OCI-LY7 (cell line): ENCODE data around the gene UTS2. TPM values are rescaled to one million over a fixed set of nuclear protein-coding genes. Genes with fewer than 3 reads are reported as not detected.

Experiments
- BruUV-seq: library from RNA; stranded (reverse); fragments of 400-500 nt; replicated peaks from 2 replicates; lab custom pipeline; 2021; lab: Mats Ljungman, UMichigan
- CTCF ChIA-PET: fragments of 300-600 bp; sonication (Branson Sonifier 250); formaldehyde crosslinking; loops from one replicate; lab custom pipeline; 2022; ENCODE audit warnings: antibody characterized with exemption; ENCODE audit not compliant: unreplicated experiment; lab: Charles Lee
- POLR2A ChIA-PET: fragments of 300-600 bp; sonication (Branson Sonifier 250); formaldehyde crosslinking; loops from one replicate; lab custom pipeline; 2022; ENCODE audit warnings: antibody characterized with exemption; lab: Charles Lee
- DNase-seq: peaks from one replicate; pipeline ENCODE4 v3.0.0-alpha.2; 2015; ENCODE audit warnings: low spot score
- H2AFZ ChIP-seq: fragments of 200-600 bp; sonication (generic), shearing (Covaris generic); 2 replicates; pipeline ENCODE4 v1.6.1; 2014; ENCODE audit warnings: mild to moderate bottlenecking, antibody characterized with exemption, low read length, moderate library complexity
- H3K27ac ChIP-seq: fragments of 200-600 bp; sonication (generic); 2 replicates; pipeline ENCODE4 v1.5.1; 2014; ENCODE audit warnings: mixed run types, low read depth, mild to moderate bottlenecking, moderate library complexity, low read length, inconsistent platforms; ENCODE audit not compliant: poor library complexity, severe bottlenecking
- H3K36me3 ChIP-seq: fragments of 200-600 bp; sonication (generic); 2 replicates; pipeline ENCODE4 v1.6.1; 2014; ENCODE audit warnings: mild to moderate bottlenecking, antibody characterized with exemption, low read length, moderate library complexity, mixed read lengths; ENCODE audit not compliant: insufficient read depth
- H3K4me1 ChIP-seq: fragments of 200-600 bp; sonication (generic); 2 replicates; pipeline ENCODE4 v1.5.1; 2014; ENCODE audit warnings: mild to moderate bottlenecking, low read length; ENCODE audit not compliant: insufficient read depth, poor library complexity, severe bottlenecking
- H3K4me2 ChIP-seq: fragments of 200-600 bp; sonication (generic); 2 replicates; pipeline ENCODE4 v1.6.1; 2014; ENCODE audit warnings: mild to moderate bottlenecking, low read length
- H3K4me3 ChIP-seq: fragments of 200-600 bp; sonication (generic); 2 replicates; pipeline ENCODE4 v1.5.1; 2014; ENCODE audit warnings: mild to moderate bottlenecking, low read depth, low read length; ENCODE audit not compliant: poor library complexity, severe bottlenecking
- H3K79me2 ChIP-seq: fragments of 200-600 bp; sonication (generic); 2 replicates; pipeline ENCODE4 v1.6.1; 2016; ENCODE audit warnings: low read depth, mild to moderate bottlenecking, low read length, moderate library complexity, mixed read lengths; ENCODE audit not compliant: insufficient read depth
- H3K9me2 ChIP-seq: fragments of 200-600 bp; sonication (generic); 2 replicates; pipeline ENCODE4 v1.6.1; 2016; ENCODE audit warnings: mild to moderate bottlenecking, low read length, mixed read lengths; ENCODE audit not compliant: insufficient read depth
- H3K9me3 ChIP-seq: fragments of 200-600 bp; sonication (generic); 2 replicates; pipeline ENCODE4 v1.6.1; 2014; ENCODE audit warnings: mild to moderate bottlenecking, mixed run types, low read length, mixed read lengths
- H4K20me1 ChIP-seq: fragments of 200-600 bp; sonication (generic); 2 replicates; pipeline ENCODE4 v1.6.1; 2014; ENCODE audit warnings: mild to moderate bottlenecking, antibody characterized with exemption, low read length, moderate library complexity, mixed read lengths; ENCODE audit not compliant: insufficient read depth
- CTCF ChIP-seq: fragments of 200-600 bp; sonication (generic); conservative IDR thresholded peaks from 2 replicates; pipeline ENCODE4 v1.5.1; 2014; ENCODE audit warnings: mild to moderate bottlenecking, antibody characterized with exemption, low read length, moderate library complexity, mixed read lengths
- EZH2phosphoT487 ChIP-seq: fragments of 200-600 bp; sonication (generic); IDR thresholded peaks from 2 replicates; pipeline ENCODE4 v1.6.1; 2018; ENCODE audit warnings: low read depth, borderline replicate concordance, mild to moderate bottlenecking, mixed run types, antibody characterized with exemption, low read length, moderate library complexity, mixed read lengths
- intact Hi-C: fragments of 100-400 bp; cut with micrococcal nuclease; formaldehyde crosslinking; loops from one replicate; pipeline ENCODE4 v1.10.0; 2022; ENCODE audit not compliant: unreplicated experiment
- total RNA-seq, 2 experiments: library from RNA; depleted of rRNA in 1 of 2; stranded (reverse); fragments of >200 nt in 1 of 2; shearing (Covaris generic) in 1 of 2; gene quantifications; 2 replicates each; pipeline ENCODE4 v1.2.3, GENCODE V29; 2014 to 2022

The UTS2 gene
- total RNA-seq, 2 experiments from 2014 or later, result not detected

- peak; percentile 44 for DNase-seq
- no peak for TF ChIP-seq EZH2phosphoT487
- TF ChIP-seq CTCF, result peak; percentile 82
- no peak overlapping the region for H3K4me3 ChIP-seq
- no peaks in the 10 kb centered on the region for H3K79me2 ChIP-seq
- H3K9me3 ChIP-seq, result peaks cover 4% of the 10 kb centered on the region; the same call in 1 of the 2 replicates
- H3K4me1 ChIP-seq, result no peaks in the 10 kb centered on the region
- H3K9me2 ChIP-seq, result no peaks in the 10 kb centered on the region
- no peak overlapping the region for H3K27ac ChIP-seq
- H3K36me3 ChIP-seq, result no peaks in the 10 kb centered on the region
- ChIA-PET CTCF (interaction anchor here (0.7 kb wide), 1 partner anchor 19 kb away, joined by 3 read pairs; no protein-coding TSS in a partner anchor), POLR2A (no interaction called here)
- no TSS peak for BruUV-seq
- no peak overlapping the region for H3K4me2 ChIP-seq
- H4K20me1 ChIP-seq, result no peaks in the 10 kb centered on the region
- H2AFZ ChIP-seq, result no peak overlapping the region
- intact Hi-C loops, result loop anchor here (2.0 kb wide), 1 partner anchor 94 kb away; no protein-coding TSS in a partner anchor
These were observed 44.5 kb downstream of the UTS2 start for GRCh38 chr1:7808253-7808844.

- BruUV-seq, result no TSS peak
- Histone ChIP-seq H3K27ac (no peak overlapping the region), H3K4me2 (no peak overlapping the region), H3K4me1 (no peaks in the 10 kb centered on the region), H3K9me2 (no peaks in the 10 kb centered on the region), H3K9me3 (no peaks in the 10 kb centered on the region), H3K36me3 (no peaks in the 10 kb centered on the region), H2AFZ (no peak overlapping the region), H3K4me3 (no peak overlapping the region), H4K20me1 (no peaks in the 10 kb centered on the region), H3K79me2 (no peaks in the 10 kb centered on the region)
- no peak for DNase-seq
- POLR2A ChIA-PET, result no interaction called here
- no peak for TF ChIP-seq CTCF
- no peak for TF ChIP-seq EZH2phosphoT487
- CTCF ChIA-PET, result no interaction called here
- intact Hi-C loops, result no loop called here
These were observed 47.4 kb downstream of the UTS2 start for GRCh38 chr1:7805460-7805859.

Other genes starting within 250 kb of the UTS2 start
- gene VAMP3, start 81.8 kb downstream of the UTS2 start, total RNA-seq (2014; rRNA removed; shearing (Covaris generic)), result 24.4 and 34.9 TPM in 2 replicates
- gene VAMP3, start 81.8 kb downstream of the UTS2 start, total RNA-seq (2022), result 30.5 and 31.6 TPM in 2 replicates
- 9.0 and 12.0 TPM in 2 replicates for gene PER3, start 68.8 kb downstream of the UTS2 start, total RNA-seq (2014; rRNA removed; shearing (Covaris generic))
- 13.1 and 15.9 TPM in 2 replicates for gene PER3, start 68.8 kb downstream of the UTS2 start, total RNA-seq (2022)
- not detected in 2 replicates for gene TNFRSF9, start 87.8 kb upstream of the UTS2 start, total RNA-seq (2014; rRNA removed; shearing (Covaris generic))
- not detected in 2 replicates for gene TNFRSF9, start 87.8 kb upstream of the UTS2 start, total RNA-seq (2022)
- 138 and 204 TPM in 2 replicates for gene PARK7, start 108.6 kb upstream of the UTS2 start, total RNA-seq (2014; rRNA removed; shearing (Covaris generic))
- gene PARK7, start 108.6 kb upstream of the UTS2 start, total RNA-seq (2022), result 272 and 306 TPM in 2 replicates
- not detected in 2 replicates for gene ERRFI1, start 173.2 kb upstream of the UTS2 start, total RNA-seq (2014; rRNA removed; shearing (Covaris generic))
- gene ERRFI1, start 173.2 kb upstream of the UTS2 start, total RNA-seq (2022), result not detected in 2 replicates